PC-9 (cell line): Measurements from ENCODE around the gene MAFG. TPM values are rescaled to one million over a fixed set of nuclear protein-coding genes. Genes with fewer than 3 reads are reported as not detected.

Experiments
- BruUV-seq: library from RNA; stranded (reverse); fragments of 400-500 nt; replicated peaks from 2 replicates; lab custom pipeline; 2021; lab: Mats Ljungman, UMichigan
- CTCF ChIA-PET: fragments of 300-600 bp; sonication (Branson Sonifier 250); formaldehyde crosslinking; loops from one replicate; lab custom pipeline; 2022; ENCODE audit warnings: antibody characterized with exemption; lab: Charles Lee
- POLR2A ChIA-PET: fragments of 300-600 bp; sonication (Branson Sonifier 250); formaldehyde crosslinking; loops from one replicate; lab custom pipeline; 2022; ENCODE audit warnings: antibody characterized with exemption; ENCODE audit not compliant: unreplicated experiment; lab: Charles Lee
- DNase-seq, 2 experiments: peaks; one replicate each; pipeline versions ENCODE4 v3.0.0 to v3.0.0-alpha.2; 2015 to 2022; ENCODE audit warnings: mixed read lengths in 1 of 2
- H2AFZ ChIP-seq: fragments of 200-600 bp; sonication (generic); 2 replicates; pipeline ENCODE4 v1.8.1; 2017; ENCODE audit warnings: antibody characterized with exemption
- H3F3A ChIP-seq: fragments of 200-600 bp; sonication (generic); 2 replicates; pipeline ENCODE4 v1.8.1; 2017; ENCODE audit warnings: antibody characterized with exemption, mild to moderate bottlenecking, low read depth; ENCODE audit not compliant: insufficient read depth
- H3K27ac ChIP-seq: fragments of 200-600 bp; sonication (generic); 2 replicates; pipeline ENCODE4 v1.6.1; 2016; ENCODE audit warnings: mixed run types
- H3K27me3 ChIP-seq: fragments of 200-600 bp; sonication (generic); 2 replicates; pipeline ENCODE4 v1.6.1; 2016; ENCODE audit warnings: low read depth, mixed run types; ENCODE audit not compliant: insufficient read depth
- H3K36me3 ChIP-seq: fragments of 200-600 bp; sonication (generic); 2 replicates; pipeline ENCODE4 v1.6.1; 2016; ENCODE audit warnings: low read depth, mixed run types
- H3K4me1 ChIP-seq: fragments of 200-600 bp; sonication (generic); replicated peaks from 2 replicates; pipeline ENCODE4 v1.6.1; 2016; ENCODE audit warnings: mixed run types; ENCODE audit not compliant: insufficient read depth
- H3K4me2 ChIP-seq: fragments of 200-600 bp; sonication (generic); 2 replicates; pipeline ENCODE4 v1.6.1; 2017; ENCODE audit warnings: mixed run types
- H3K4me3 ChIP-seq: fragments of 200-600 bp; sonication (generic); 2 replicates; pipeline ENCODE4 v1.6.1; 2016; ENCODE audit warnings: mixed run types
- H3K79me2 ChIP-seq: fragments of 200-600 bp; sonication (generic); 2 replicates; pipeline ENCODE4 v1.6.1; 2017; ENCODE audit warnings: low read depth, mixed run types
- H3K9me2 ChIP-seq: fragments of 200-600 bp; sonication (generic); 2 replicates; pipeline ENCODE4 v1.8.1; 2017; ENCODE audit warnings: mild to moderate bottlenecking; ENCODE audit not compliant: insufficient read depth
- H3K9me3 ChIP-seq: fragments of 200-600 bp; sonication (generic); 2 replicates; pipeline ENCODE4 v1.8.1; 2016; ENCODE audit warnings: low read depth; ENCODE audit not compliant: insufficient read depth
- H4K20me1 ChIP-seq: fragments of 200-600 bp; sonication (generic); 2 replicates; pipeline ENCODE4 v1.8.1; 2017; ENCODE audit not compliant: insufficient read depth
- EZH2 ChIP-seq: fragments of 200-600 bp; sonication (generic); IDR thresholded peaks from 2 replicates; pipeline ENCODE4 v1.8.0; 2017; ENCODE audit warnings: antibody characterized with exemption, low read depth
- intact Hi-C: fragments of 100-400 bp; cut with micrococcal nuclease; formaldehyde crosslinking; loops from one replicate; pipeline ENCODE4 v1.10.0; 2022; ENCODE audit not compliant: unreplicated experiment
- total RNA-seq: library from RNA; stranded (reverse); gene quantifications from 2 replicates; pipeline ENCODE4 v1.2.3, GENCODE V29; 2021
- TF ChIP-seq, protein P1 (sequence below): fragments of 200-600 bp; sonication (generic); conservative IDR thresholded peaks from 2 replicates; pipeline ENCODE4 v1.6.1; 2017; ENCODE audit warnings: mixed run types, antibody characterized with exemption, mild to moderate bottlenecking, moderate library complexity

MAFG gene
- total RNA-seq, 1 experiment from 2014 or later, result 79.5 TPM

DNA sequence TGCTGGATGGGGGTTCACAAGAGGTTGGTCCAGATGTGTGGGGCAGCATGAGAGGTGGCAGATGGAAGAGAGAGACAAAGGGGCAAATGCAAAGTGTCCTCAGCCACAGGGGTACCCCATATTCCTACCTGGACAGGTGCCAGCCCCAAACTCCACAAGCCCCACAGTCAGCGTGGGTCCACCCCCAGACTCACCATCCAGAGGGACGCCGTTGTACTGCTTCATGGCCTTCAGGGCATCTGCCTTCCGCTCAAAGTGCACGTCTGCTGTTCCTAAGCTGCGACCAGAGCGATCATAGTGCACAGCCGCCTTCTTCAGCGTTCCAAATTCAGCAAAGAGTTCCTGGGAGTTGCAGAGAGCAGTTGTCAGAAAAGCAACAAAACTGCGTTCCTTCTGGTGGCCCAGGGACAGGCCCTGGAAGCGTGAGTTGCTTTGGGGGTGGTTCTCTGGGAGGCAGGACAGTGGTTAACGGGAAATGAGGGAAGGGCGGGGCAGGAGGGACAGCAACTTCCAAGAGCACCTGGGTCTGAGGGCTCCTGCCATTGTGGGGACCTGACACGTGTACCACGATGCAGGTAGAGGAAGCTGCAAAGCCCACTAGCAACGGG is 38.4 kb downstream of the MAFG start:
- POLR2A ChIA-PET, result no interaction called here
- BruUV-seq, result TSS peak; percentile 29
- peaks cover 62% of the 10 kb centered on the region for H3K79me2 ChIP-seq
- no peaks in the 10 kb centered on the region for H3K27me3 ChIP-seq
- H3K9me3 ChIP-seq, result no peaks in the 10 kb centered on the region
- peaks cover 41% of the 10 kb centered on the region for H3F3A ChIP-seq
- H3K36me3 ChIP-seq, result no peaks in the 10 kb centered on the region
- no peak overlapping the region for H3K27ac ChIP-seq
- peaks cover 12% of the 10 kb centered on the region for H4K20me1 ChIP-seq
- TF ChIP-seq EZH2, result no peak
- TF ChIP-seq, protein P1, sequence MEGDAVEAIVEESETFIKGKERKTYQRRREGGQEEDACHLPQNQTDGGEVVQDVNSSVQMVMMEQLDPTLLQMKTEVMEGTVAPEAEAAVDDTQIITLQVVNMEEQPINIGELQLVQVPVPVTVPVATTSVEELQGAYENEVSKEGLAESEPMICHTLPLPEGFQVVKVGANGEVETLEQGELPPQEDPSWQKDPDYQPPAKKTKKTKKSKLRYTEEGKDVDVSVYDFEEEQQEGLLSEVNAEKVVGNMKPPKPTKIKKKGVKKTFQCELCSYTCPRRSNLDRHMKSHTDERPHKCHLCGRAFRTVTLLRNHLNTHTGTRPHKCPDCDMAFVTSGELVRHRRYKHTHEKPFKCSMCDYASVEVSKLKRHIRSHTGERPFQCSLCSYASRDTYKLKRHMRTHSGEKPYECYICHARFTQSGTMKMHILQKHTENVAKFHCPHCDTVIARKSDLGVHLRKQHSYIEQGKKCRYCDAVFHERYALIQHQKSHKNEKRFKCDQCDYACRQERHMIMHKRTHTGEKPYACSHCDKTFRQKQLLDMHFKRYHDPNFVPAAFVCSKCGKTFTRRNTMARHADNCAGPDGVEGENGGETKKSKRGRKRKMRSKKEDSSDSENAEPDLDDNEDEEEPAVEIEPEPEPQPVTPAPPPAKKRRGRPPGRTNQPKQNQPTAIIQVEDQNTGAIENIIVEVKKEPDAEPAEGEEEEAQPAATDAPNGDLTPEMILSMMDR, result no peak
- intact Hi-C loops, result no loop called here
- no peak overlapping the region for H2AFZ ChIP-seq
- DNase-seq, result no peak
- no peak overlapping the region for H3K4me3 ChIP-seq
- H3K4me2 ChIP-seq, result no peak overlapping the region
- H3K9me2 ChIP-seq, result no peaks in the 10 kb centered on the region
- CTCF ChIA-PET, result no interaction called here
- H3K4me1 ChIP-seq, result peaks cover 27% of the 10 kb centered on the region

- no peak overlapping the region for H2AFZ ChIP-seq
- H4K20me1 ChIP-seq, result peaks cover 12% of the 10 kb centered on the region
- TF ChIP-seq, protein P1, result no peak
- no peak for TF ChIP-seq EZH2
- CTCF ChIA-PET, result no interaction called here
- no peaks in the 10 kb centered on the region for H3K36me3 ChIP-seq
- no peak overlapping the region for H3K4me3 ChIP-seq
- no peak for DNase-seq
- no peak overlapping the region for H3K27ac ChIP-seq
- H3K27me3 ChIP-seq, result no peaks in the 10 kb centered on the region
- intact Hi-C loops, result no loop called here
- H3K9me2 ChIP-seq, result no peaks in the 10 kb centered on the region
- H3K9me3 ChIP-seq, result no peaks in the 10 kb centered on the region
- BruUV-seq, result no TSS peak
- peaks cover 61% of the 10 kb centered on the region for H3K79me2 ChIP-seq
- H3K4me1 ChIP-seq, result peaks cover 27% of the 10 kb centered on the region
- H3F3A ChIP-seq, result peaks cover 43% of the 10 kb centered on the region
- H3K4me2 ChIP-seq, result no peak overlapping the region
- POLR2A ChIA-PET, result no interaction called here
Observed at GRCh38 chr17:81888105-81888987, 39.2 kb downstream of the MAFG start.

DNA sequence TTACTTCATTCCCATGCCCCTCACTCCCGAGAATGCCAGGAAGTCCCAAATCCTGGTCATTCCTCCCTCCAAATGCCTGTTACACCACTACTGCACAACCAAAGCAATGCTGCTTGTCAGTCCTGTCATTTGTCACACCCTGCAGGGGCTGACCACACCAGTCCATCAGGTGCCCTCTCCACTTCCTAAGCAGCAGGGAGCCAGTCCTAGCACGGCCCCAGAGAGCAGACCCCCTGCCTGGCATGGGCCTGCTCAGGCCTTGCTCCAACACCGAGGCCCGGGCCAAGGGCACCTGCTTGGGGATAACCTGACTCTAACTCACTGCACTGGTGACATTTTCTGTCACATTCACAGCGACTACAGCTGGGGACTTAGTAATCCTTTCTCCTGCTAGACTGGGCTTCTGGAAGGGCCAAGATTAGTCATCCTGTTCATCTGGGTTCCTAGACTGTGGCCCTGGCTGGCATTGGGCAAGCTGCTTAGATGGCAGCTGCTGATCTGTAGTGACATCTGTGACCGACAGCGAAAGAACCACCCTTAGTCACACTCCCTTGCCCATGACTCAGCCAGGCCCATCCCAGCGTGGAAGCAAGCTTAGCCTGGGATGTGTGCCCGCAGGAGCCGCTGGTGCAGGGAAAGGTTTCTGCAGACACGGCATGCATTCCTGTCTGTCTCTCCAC is 41.5 kb downstream of the MAFG start:
- intact Hi-C loops, result loop anchor here (1.0 kb wide), 3 partner anchors 24 to 40 kb away; no protein-coding TSS in a partner anchor
- peaks cover 27% of the 10 kb centered on the region for H3K4me1 ChIP-seq
- H3K4me2 ChIP-seq, result peak overlapping the region; percentile 46
- H3K79me2 ChIP-seq, result peaks cover 45% of the 10 kb centered on the region
- no peaks in the 10 kb centered on the region for H3K9me2 ChIP-seq
- H3K36me3 ChIP-seq, result no peaks in the 10 kb centered on the region
- H2AFZ ChIP-seq, result no peak overlapping the region
- CTCF ChIA-PET, result interaction anchor here (0.6 kb wide), 1 partner anchor 649 kb away, joined by 6 read pairs; no protein-coding TSS in a partner anchor
- TF ChIP-seq, protein P1, result no peak
- TF ChIP-seq EZH2, result no peak
- POLR2A ChIA-PET, result interaction anchor here (0.5 to 0.8 kb wide), 5 partner anchors 9 to 106 kb away, joined by 3 to 30 read pairs (median 6); partner anchors contain the start of gene MCRIP1
- H3K9me3 ChIP-seq, result no peaks in the 10 kb centered on the region
- no peak overlapping the region for H3K4me3 ChIP-seq
- peak; percentile 93 to 96 for DNase-seq
- BruUV-seq, result no TSS peak
- H3K27ac ChIP-seq, result 0 out of 2 replicates have a peak overlapping the region, but pooled peaks have one; percentile 51
- peaks cover 39% of the 10 kb centered on the region for H3F3A ChIP-seq
- H4K20me1 ChIP-seq, result peaks cover 12% of the 10 kb centered on the region
- no peaks in the 10 kb centered on the region for H3K27me3 ChIP-seq
